ACC112 (cell line): ENCODE results near the gene SLC6A9.

Source experiments
- H2AFZ ChIP-seq: fragments of 200-600 bp; sonication (generic); one replicate; pipeline ENCODE4 v1.6.0; 2017; ENCODE audit warnings: antibody characterized with exemption, low read length; ENCODE audit not compliant: unreplicated experiment
- H3K27ac ChIP-seq: fragments of 200-600 bp; sonication (generic); 2 replicates; pipeline ENCODE4 v1.5.1; 2014; ENCODE audit warnings: low read depth, mild to moderate bottlenecking, antibody characterized with exemption, low read length, moderate library complexity
- H3K27me3 ChIP-seq: fragments of 200-600 bp; sonication (generic); 2 replicates; pipeline ENCODE4 v1.6.1; 2014; ENCODE audit warnings: mild to moderate bottlenecking, antibody characterized with exemption, low read length, moderate library complexity, mixed read lengths; ENCODE audit not compliant: insufficient read depth
- H3K36me3 ChIP-seq: fragments of 200-600 bp; sonication (generic); 2 replicates; pipeline ENCODE4 v1.6.1; 2016; ENCODE audit warnings: mild to moderate bottlenecking, antibody characterized with exemption, low read length, moderate library complexity, mixed read lengths; ENCODE audit not compliant: insufficient read depth
- H3K4me1 ChIP-seq: fragments of 200-600 bp; sonication (generic); one replicate; pipeline ENCODE4 v1.6.1; 2016; ENCODE audit warnings: low read length, mixed read lengths; ENCODE audit not compliant: insufficient read depth, unreplicated experiment, control insufficient read depth
- H3K4me3 ChIP-seq: fragments of 200-600 bp; sonication (generic); 2 replicates; pipeline ENCODE4 v1.5.1; 2014; ENCODE audit warnings: mild to moderate bottlenecking, low read depth, low read length
- H3K79me2 ChIP-seq: fragments of 200-600 bp; sonication (generic); one replicate; pipeline ENCODE4 v1.6.0; 2016; ENCODE audit warnings: low read length; ENCODE audit not compliant: control insufficient read depth, unreplicated experiment, insufficient read depth

The SLC6A9 gene

DNA sequence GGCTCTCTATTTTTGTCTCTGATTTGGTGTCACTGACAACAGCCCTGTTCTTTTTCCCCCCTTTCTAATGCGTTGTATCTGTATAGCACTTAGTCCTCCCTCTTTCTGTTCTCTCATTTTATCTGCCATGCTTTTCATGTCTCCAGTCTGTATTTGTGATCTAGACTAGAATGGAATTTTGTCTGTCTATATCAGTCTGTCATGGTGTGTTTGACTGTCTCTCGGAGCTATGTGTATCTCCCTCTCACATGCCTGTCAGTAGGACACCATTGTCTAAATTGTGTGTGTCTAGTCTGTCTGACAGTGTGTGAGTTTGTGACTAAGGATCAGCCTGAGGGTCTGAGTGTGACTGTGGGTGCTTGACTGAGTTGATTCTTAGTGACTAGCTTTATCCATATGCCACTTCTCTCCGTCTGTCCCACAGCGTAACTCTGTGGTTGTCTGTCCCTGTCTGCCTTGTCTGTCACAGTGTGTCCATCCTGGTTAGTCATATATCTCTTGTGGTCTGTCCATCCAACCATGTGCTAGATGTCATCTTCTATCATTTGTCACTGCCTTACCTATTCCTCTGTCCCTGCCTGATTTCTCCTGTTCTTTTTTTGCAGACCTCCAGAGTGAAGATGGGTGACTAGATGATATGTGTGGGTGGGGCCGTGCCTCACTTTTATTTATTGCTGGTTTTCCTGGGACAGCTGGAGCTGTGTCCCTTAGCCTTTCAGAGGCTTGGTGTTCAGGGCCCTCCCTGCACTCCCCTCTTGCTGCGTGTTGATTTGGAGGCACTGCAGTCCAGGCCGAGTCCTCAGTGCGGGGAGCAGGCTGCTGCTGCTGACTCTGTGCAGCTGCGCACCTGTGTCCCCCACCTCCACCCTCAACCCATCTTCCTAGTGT is 53.6 kb downstream of the SLC6A9 start:
- Histone ChIP-seq H3K36me3 (peaks cover 11% of the 10 kb centered on the region; the same call in 1 of the 2 replicates), H3K4me3 (peak overlapping the region; percentile 83; the same call in 1 of the 2 replicates), H2AFZ (no peak overlapping the region), H3K27ac (no peak overlapping the region), H3K79me2 (peaks cover 60% of the 10 kb centered on the region), H3K27me3 (no peaks in the 10 kb centered on the region), H3K4me1 (peaks cover 38% of the 10 kb centered on the region)

GRCh38 chr1:43976890-43977289 is 54.4 kb downstream of the SLC6A9 start:
- Histone ChIP-seq H3K4me3 (peak overlapping the region; percentile 86), H3K4me1 (peaks cover 38% of the 10 kb centered on the region), H3K27me3 (no peaks in the 10 kb centered on the region), H2AFZ (no peak overlapping the region), H3K27ac (no peak overlapping the region), H3K36me3 (peaks cover 11% of the 10 kb centered on the region; the same call in 1 of the 2 replicates), H3K79me2 (peaks cover 60% of the 10 kb centered on the region)

- no peak overlapping the region for H3K27ac ChIP-seq
- H3K4me1 ChIP-seq = peaks cover 36% of the 10 kb centered on the region
- H3K4me3 ChIP-seq = peak overlapping the region; percentile 86
- peaks cover 11% of the 10 kb centered on the region; the same call in 1 of the 2 replicates for H3K36me3 ChIP-seq
- no peaks in the 10 kb centered on the region for H3K27me3 ChIP-seq
- peaks cover 55% of the 10 kb centered on the region for H3K79me2 ChIP-seq
- no peak overlapping the region for H2AFZ ChIP-seq
Observed at GRCh38 chr1:43976045-43976444, 55.2 kb downstream of the SLC6A9 start.

GRCh38 chr1:43975249-43975961 is 55.9 kb downstream of the SLC6A9 start:
- peak overlapping the region; percentile 45; the same call in 1 of the 2 replicates for H3K27ac ChIP-seq
- H2AFZ ChIP-seq = no peak overlapping the region
- peaks cover 11% of the 10 kb centered on the region; the same call in 1 of the 2 replicates for H3K36me3 ChIP-seq
- peaks cover 36% of the 10 kb centered on the region for H3K4me1 ChIP-seq
- peaks cover 53% of the 10 kb centered on the region for H3K79me2 ChIP-seq
- H3K4me3 ChIP-seq = peak overlapping the region; percentile 86
- no peaks in the 10 kb centered on the region for H3K27me3 ChIP-seq

DNA sequence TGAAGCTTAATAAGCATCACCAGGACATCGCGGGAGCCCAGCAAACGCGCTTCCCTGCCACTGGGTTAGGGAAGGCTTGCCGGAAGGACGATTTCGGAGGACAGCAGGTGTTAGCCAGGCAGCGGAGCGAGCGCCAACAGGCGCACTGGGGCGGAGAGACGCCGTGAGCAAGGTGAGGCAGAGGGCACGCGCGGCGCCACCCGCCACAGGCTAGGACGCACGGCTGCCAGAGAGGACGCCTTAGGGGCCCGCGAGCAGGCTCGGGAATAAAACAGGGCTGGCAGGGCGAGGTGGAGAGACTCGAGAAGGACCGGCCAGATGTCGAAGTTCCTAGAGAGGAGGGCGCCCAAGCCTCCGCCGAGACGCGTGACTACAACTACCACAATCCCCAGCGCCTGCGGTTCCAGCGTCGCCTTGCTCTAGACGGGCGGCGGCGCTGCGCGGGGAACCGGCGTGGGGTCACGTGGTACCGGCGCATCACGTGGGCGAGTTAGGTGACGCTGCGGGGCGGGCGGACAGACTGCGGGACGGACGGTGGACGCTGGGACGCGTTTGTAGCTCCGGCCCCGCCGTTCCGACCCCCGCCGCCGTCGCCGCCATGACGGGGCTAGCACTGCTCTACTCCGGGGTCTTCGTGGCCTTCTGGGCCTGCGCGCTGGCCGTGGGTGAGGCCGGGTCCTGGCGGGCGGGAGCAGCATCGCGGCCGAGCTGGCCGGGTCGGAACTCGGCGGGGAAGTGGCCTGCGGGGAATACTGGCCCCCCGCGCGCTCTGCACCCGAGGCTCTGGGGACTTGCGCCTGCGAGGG is 56.6 kb downstream of the SLC6A9 start, which contains the start of gene ATP6V0B:
TSS of gene ATP6V0B (plus strand) at position 518 of the 806 bp plus-strand sequence. CDS start at position 599, 81 bp downstream.
- Histone ChIP-seq H2AFZ (peak within 1 kb of the TSS; percentile 79), H3K4me1 (peaks cover 35% of the 10 kb centered on the region), H3K27me3 (no peaks in the 10 kb centered on the region), H3K4me3 (peak within 1 kb of the TSS; percentile 86), H3K27ac (peak within 1 kb of the TSS; percentile 45; the same call in 1 of the 2 replicates), H3K79me2 (peaks cover 48% of the 10 kb centered on the region), H3K36me3 (peaks cover 11% of the 10 kb centered on the region; the same call in 1 of the 2 replicates)

DNA sequence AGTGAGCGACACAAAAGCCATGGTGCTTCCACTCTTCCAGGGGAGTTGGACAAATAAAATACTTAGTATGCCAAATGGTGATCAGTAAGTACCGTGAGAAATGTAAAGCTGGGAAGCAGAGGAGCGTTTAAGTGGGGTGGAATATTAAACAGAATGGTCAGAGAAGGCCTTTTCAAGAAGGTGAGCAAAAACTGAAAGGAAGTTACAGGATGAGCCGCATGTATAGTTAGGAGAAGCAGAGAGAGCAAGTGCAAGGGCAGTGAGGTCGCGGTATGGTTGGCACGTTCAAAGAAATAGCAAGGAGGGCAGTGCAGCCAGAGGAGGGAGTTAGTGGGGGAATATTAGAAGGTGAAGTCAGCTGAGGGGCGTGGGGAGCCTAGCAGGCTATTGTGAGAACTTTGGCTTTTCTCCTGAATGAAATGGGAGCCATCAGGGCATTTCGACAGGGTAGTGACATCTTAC is 57.2 kb downstream of the SLC6A9 start:
- Histone ChIP-seq H2AFZ (peak overlapping the region; percentile 79), H3K4me3 (peak overlapping the region; percentile 86), H3K36me3 (peaks cover 11% of the 10 kb centered on the region; the same call in 1 of the 2 replicates), H3K27me3 (no peaks in the 10 kb centered on the region), H3K4me1 (peaks cover 35% of the 10 kb centered on the region), H3K79me2 (peaks cover 44% of the 10 kb centered on the region), H3K27ac (no peak overlapping the region)

DNA sequence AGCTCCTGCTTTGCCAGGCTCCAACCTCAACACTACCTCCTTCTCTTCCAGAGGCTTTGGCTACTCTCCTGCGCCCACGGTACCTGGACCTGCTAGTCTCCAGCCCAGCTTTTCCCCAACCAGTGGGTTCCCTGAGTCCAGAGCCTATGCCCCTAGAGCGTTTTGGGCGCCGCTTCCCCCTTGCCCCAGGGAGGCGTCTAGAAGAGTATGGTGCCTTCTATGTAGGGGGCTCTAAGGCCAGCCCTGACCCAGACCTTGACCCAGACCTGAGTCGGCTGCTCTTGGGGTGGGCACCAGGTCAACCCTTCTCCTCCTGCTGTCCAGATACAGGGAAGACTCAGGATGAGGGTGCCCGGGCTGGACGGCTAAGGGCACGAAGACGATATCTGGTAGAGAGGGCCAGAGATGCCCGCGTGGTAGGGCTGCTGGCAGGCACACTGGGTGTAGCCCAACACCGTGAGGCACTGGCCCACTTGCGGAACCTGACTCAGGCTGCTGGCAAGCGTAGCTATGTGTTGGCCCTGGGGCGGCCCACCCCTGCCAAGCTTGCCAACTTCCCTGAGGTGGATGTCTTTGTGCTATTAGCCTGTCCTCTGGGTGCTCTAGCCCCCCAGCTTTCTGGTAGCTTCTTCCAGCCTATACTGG is 59.8 kb downstream of the SLC6A9 start:
- Histone ChIP-seq H3K4me1 (peaks cover 14% of the 10 kb centered on the region), H3K27ac (no peak overlapping the region), H3K4me3 (peak overlapping the region; percentile 99; the same call in 1 of the 2 replicates), H3K79me2 (peaks cover 24% of the 10 kb centered on the region), H2AFZ (no peak overlapping the region), H3K27me3 (no peaks in the 10 kb centered on the region), H3K36me3 (peaks cover 5% of the 10 kb centered on the region; the same call in 1 of the 2 replicates)

- Histone ChIP-seq H2AFZ (no peak overlapping the region), H3K36me3 (no peaks in the 10 kb centered on the region; the same call in 1 of the 2 replicates), H3K79me2 (peaks cover 19% of the 10 kb centered on the region), H3K4me3 (peak overlapping the region; percentile 99), H3K4me1 (peaks cover 8% of the 10 kb centered on the region), H3K27ac (no peak overlapping the region), H3K27me3 (no peaks in the 10 kb centered on the region)
Observed at GRCh38 chr1:43970911-43971310, 60.4 kb downstream of the SLC6A9 start.

- H2AFZ ChIP-seq = peak overlapping the region; percentile 97
- no peak overlapping the region for H3K27ac ChIP-seq
- peak overlapping the region; percentile 99 for H3K4me3 ChIP-seq
- peaks cover 14% of the 10 kb centered on the region for H3K79me2 ChIP-seq
- no peaks in the 10 kb centered on the region; the same call in 1 of the 2 replicates for H3K36me3 ChIP-seq
- H3K4me1 ChIP-seq = peaks cover 7% of the 10 kb centered on the region
- no peaks in the 10 kb centered on the region for H3K27me3 ChIP-seq
Observed at GRCh38 chr1:43970502-43970901, 60.8 kb downstream of the SLC6A9 start.
